DND-41 (cell line): ENCODE results near the gene RPL5.

ENCODE experiments used
- CTCF ChIP-seq: IDR thresholded peaks from 2 replicates; pipeline ENCODE4 v1.5.1; 2012; ENCODE audit warnings: borderline replicate concordance, low read length, moderate library complexity, mild to moderate bottlenecking; ENCODE audit not compliant: poor library complexity, severe bottlenecking; ENCODE audit errors: extremely low read depth
- EZH2 ChIP-seq: IDR thresholded peaks from 3 replicates; pipeline ENCODE4 v1.6.1; 2012; ENCODE audit warnings: borderline replicate concordance, low read depth, mild to moderate bottlenecking, moderate library complexity, low read length, inconsistent platforms; ENCODE audit not compliant: severe bottlenecking

- TF ChIP-seq CTCF: no peak
- no peak for TF ChIP-seq EZH2
Observed at GRCh38 chr1:92822879-92823278, 9.0 kb upstream of the RPL5 start.
